IMR-90 (cell line): ENCODE measurements around the gene CYP19A1. TPM values are rescaled to one million over a fixed set of nuclear protein-coding genes. Genes with fewer than 3 reads are reported as not detected.

Source experiments
- ATAC-seq: fragments of 200-7000 bp; cut with Tn5 transposase; 2 replicates; pipeline ENCODE4 v1.9.1; 2020; ENCODE audit warnings: low read depth, mild to moderate bottlenecking, moderate library complexity
- BruUV-seq: library from RNA; stranded (reverse); fragments of 400-500 nt; replicated peaks from 2 replicates; lab custom pipeline; 2021; lab: Mats Ljungman, UMichigan
- CTCF ChIA-PET: fragments of 300-600 bp; formaldehyde crosslinking; extraction: SDS; loops from one replicate; lab custom pipeline; 2021; ENCODE audit warnings: antibody characterized with exemption; lab: Yijun Ruan, JAX
- POLR2A ChIA-PET: fragments of 300-600 bp; sonication (Branson Sonifier 250); formaldehyde crosslinking; loops from one replicate; lab custom pipeline; 2022; ENCODE audit warnings: antibody characterized with exemption; ENCODE audit not compliant: unreplicated experiment; lab: Charles Lee
- DNase-seq: peaks from one replicate; pipeline ENCODE4 v3.0.0; 2013
- H2AFZ ChIP-seq: replicated peaks from 2 replicates; pipeline ENCODE3; 2013; ENCODE audit warnings: low read length, mild to moderate bottlenecking; ENCODE audit not compliant: poor library complexity
- H2AK5ac ChIP-seq: 2 replicates; pipeline ENCODE4 v1.6.1; 2013; ENCODE audit warnings: low read depth, low read length, inconsistent platforms
- H2AK9ac ChIP-seq: replicated peaks from 2 replicates; pipeline ENCODE3; 2013; ENCODE audit warnings: mild to moderate bottlenecking, low read depth, low read length, moderate library complexity; ENCODE audit not compliant: poor library complexity
- H2BK120ac ChIP-seq: 2 replicates; pipeline ENCODE4 v1.6.1; 2013; ENCODE audit warnings: low read depth, low read length, inconsistent platforms
- H2BK15ac ChIP-seq: 3 replicates; pipeline ENCODE4 v1.6.1; 2013; ENCODE audit warnings: low read depth, low read length, inconsistent platforms
- H2BK20ac ChIP-seq: 2 replicates; pipeline ENCODE4 v1.6.1; 2013; ENCODE audit warnings: low read depth, mild to moderate bottlenecking, inconsistent platforms, low read length, moderate library complexity
- H2BK5ac ChIP-seq: 2 replicates; pipeline ENCODE4 v1.6.1; 2013; ENCODE audit warnings: mild to moderate bottlenecking, low read depth, low read length, inconsistent platforms; ENCODE audit not compliant: poor library complexity, severe bottlenecking
- H3K14ac ChIP-seq: replicated peaks from 2 replicates; pipeline ENCODE4 v1.6.1; 2013; ENCODE audit warnings: low read depth, low read length, inconsistent platforms
- H3K18ac ChIP-seq: 2 replicates; pipeline ENCODE4 v1.6.1; 2013; ENCODE audit warnings: low read depth, low read length, control low read depth
- H3K23ac ChIP-seq: 2 replicates; pipeline ENCODE4 v1.6.1; 2013; ENCODE audit warnings: low read depth, low read length, inconsistent platforms
- H3K27ac ChIP-seq: 2 replicates; pipeline ENCODE4 v1.5.1; 2013; ENCODE audit warnings: mild to moderate bottlenecking, control low read depth, low read length; ENCODE audit not compliant: insufficient read depth
- H3K27me3 ChIP-seq: 2 replicates; pipeline ENCODE4 v1.6.1; 2013; ENCODE audit warnings: low read length; ENCODE audit not compliant: control insufficient read depth, insufficient read depth
- H3K36me3 ChIP-seq: 2 replicates; pipeline ENCODE4 v1.6.1; 2013; ENCODE audit warnings: low read length, mixed read lengths; ENCODE audit not compliant: control insufficient read depth, insufficient read depth
- H3K4ac ChIP-seq: 2 replicates; pipeline ENCODE4 v1.6.1; 2013; ENCODE audit warnings: low read depth, low read length, inconsistent platforms
- H3K4me1 ChIP-seq: 2 replicates; pipeline ENCODE4 v1.6.1; 2013; ENCODE audit warnings: low read length, mixed read lengths; ENCODE audit not compliant: control insufficient read depth, insufficient read depth
- H3K4me2 ChIP-seq: 2 replicates; pipeline ENCODE4 v1.6.1; 2013; ENCODE audit warnings: low read depth, mild to moderate bottlenecking, control low read depth, low read length, moderate library complexity
- H3K4me3 ChIP-seq: 2 replicates; pipeline ENCODE4 v1.5.1; 2013; ENCODE audit warnings: low read depth, mild to moderate bottlenecking, control low read depth, low read length, moderate library complexity; ENCODE audit not compliant: insufficient read depth
- H3K56ac ChIP-seq: 2 replicates; pipeline ENCODE4 v1.6.1; 2013; ENCODE audit warnings: low read length, inconsistent platforms; ENCODE audit not compliant: insufficient read depth; ENCODE audit errors: extremely low read depth
- H3K79me1 ChIP-seq, 2 experiments: 2 replicates each; pipeline ENCODE4 v1.6.1; 2013; ENCODE audit warnings: low read length in 2 of 2, inconsistent platforms in 1 of 2, low read depth in 1 of 2
- H3K9ac ChIP-seq: 2 replicates; pipeline ENCODE4 v1.6.1; 2013; ENCODE audit warnings: low read depth, low read length, control low read depth
- H3K9me1 ChIP-seq: 2 replicates; pipeline ENCODE4 v1.6.1; 2013; ENCODE audit warnings: low read length, inconsistent platforms; ENCODE audit not compliant: insufficient read depth
- H3K9me3 ChIP-seq: 2 replicates; pipeline ENCODE4 v1.6.1; 2013; ENCODE audit warnings: low read length; ENCODE audit not compliant: control insufficient read depth, insufficient read depth
- H4K20me1 ChIP-seq: 2 replicates; pipeline ENCODE4 v1.6.1; 2013; ENCODE audit warnings: low read length, inconsistent platforms; ENCODE audit not compliant: insufficient read depth
- H4K5ac ChIP-seq: 2 replicates; pipeline ENCODE4 v1.6.1; 2013; ENCODE audit warnings: mild to moderate bottlenecking, low read depth, low read length, control low read depth
- H4K8ac ChIP-seq, 2 experiments: 2 replicates each; pipeline ENCODE4 v1.6.1; 2013; ENCODE audit warnings: low read depth in 2 of 2, low read length in 2 of 2, control low read depth in 1 of 2, inconsistent platforms in 1 of 2
- H4K91ac ChIP-seq: 2 replicates; pipeline ENCODE4 v1.6.1; 2013; ENCODE audit warnings: low read depth, low read length, inconsistent platforms; ENCODE audit not compliant: insufficient read depth
- RCOR1 ChIP-seq: IDR thresholded peaks from 2 replicates; pipeline ENCODE4 v1.6.1; 2012; ENCODE audit warnings: mild to moderate bottlenecking, low read length, improper control_type of control experiment; ENCODE audit not compliant: insufficient replicate concordance
- WGBS, 2 experiments: methylation state at CpG; one replicate each; pipeline versions ENCODE4 v1.1.5 to v1.1.7; 2013; ENCODE audit warnings: missing lambda C conversion rate in 2 of 2; ENCODE audit not compliant: insufficient read length in 1 of 2; ENCODE audit errors: extremely low coverage in 2 of 2; 5-methylcytosine and 5-hydroxymethylcytosine counted together
- dilution Hi-C: fragments of 300-500 bp; cut with HindIII; formaldehyde crosslinking; loops from one replicate; pipeline ENCODE4 v1.14.3; 2018; ENCODE audit warnings: low sequenced_read_pairs; ENCODE audit not compliant: unreplicated experiment
- in situ Hi-C: fragments of 300-500 bp; cut with MboI; formaldehyde crosslinking; loops from 3 replicates; pipeline ENCODE4 v1.14.3; 2019; ENCODE audit warnings: low sequenced_read_pairs, inconsistent platforms, mixed read lengths
- intact Hi-C: fragments of 100-400 bp; cut with micrococcal nuclease; formaldehyde crosslinking; loops from 2 replicates; pipeline ENCODE4 v1.10.0; 2022
- polyA plus RNA-seq, 3 experiments: library from polyadenylated mRNA; depleted of rRNA; stranded (reverse); fragments of >200 nt; gene quantifications; 2 replicates each; pipeline ENCODE4 v1.2.3, GENCODE V29; 2012; ENCODE audit warnings: low replicate concordance in 1 of 3
- total RNA-seq: library from RNA; depleted of rRNA; stranded (reverse); fragments of >200 nt; gene quantifications from 2 replicates; pipeline ENCODE4 v1.2.3, GENCODE V29; 2012

Gene CYP19A1
- total and polyA plus RNA-seq, 2 of the 4 experiments (the other 2 are of a cell fraction): not detected

DNA sequence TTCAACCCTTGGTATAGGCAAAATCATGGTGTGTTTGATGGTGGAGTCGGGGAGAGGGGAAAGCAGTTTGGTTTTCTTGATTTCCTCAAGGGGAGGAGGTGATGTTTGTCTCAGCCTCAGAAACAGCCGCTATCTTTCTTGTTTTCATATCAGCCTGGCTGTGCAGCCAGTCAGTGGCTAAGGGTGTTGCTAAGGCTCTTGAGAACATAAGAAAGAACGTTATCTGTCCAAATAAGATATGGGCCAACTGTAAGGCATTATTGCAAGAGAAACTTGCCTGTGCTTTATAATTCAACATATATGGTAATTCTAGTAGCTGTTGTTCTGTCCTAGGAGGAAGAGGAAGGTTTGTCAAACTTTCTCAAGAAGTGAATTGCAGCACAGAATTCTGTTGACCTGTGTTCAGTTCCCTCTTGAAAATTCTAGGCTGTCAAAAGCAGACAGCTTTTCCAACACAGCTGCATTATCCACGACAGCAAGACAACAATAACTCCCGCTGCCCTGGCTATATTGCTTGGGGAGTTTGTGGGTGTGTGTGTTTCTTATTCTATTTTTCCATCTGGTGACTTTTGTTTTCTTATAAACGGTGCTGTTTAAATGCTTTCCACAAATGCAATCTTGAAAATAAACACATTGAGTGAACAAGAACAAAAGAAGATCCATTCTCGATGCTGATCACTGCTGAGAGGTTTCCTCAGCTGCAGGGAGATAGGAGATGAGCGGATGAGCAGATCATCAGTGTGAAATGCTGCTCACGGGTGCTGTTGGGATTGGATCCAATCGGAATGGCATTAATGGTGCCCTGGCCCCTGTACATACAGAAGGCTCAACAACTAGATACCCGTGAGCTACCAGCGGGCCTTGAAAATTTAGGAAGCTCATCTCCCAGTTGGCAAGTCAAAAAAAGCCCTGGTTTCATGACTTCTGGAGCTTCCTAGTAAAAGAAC lies 152.9 kb downstream of the CYP19A1 start:
- Histone ChIP-seq H3K23ac (no peak overlapping the region), H3K36me3 (no peaks in the 10 kb centered on the region), H3K27ac (no peak overlapping the region), H2BK120ac (no peak overlapping the region), H2BK20ac (no peak overlapping the region), H3K79me1 (no peaks in the 10 kb centered on the region), H3K56ac (no peak overlapping the region), H2BK5ac (no peak overlapping the region), H4K8ac (no peak overlapping the region), H4K91ac (no peak overlapping the region), H3K4me1 (no peaks in the 10 kb centered on the region), H3K4me2 (no peak overlapping the region), H3K9me1 (0 out of 2 replicates have a peak, but pooled peaks cover 3% of the 10 kb centered on the region), H4K5ac (no peak overlapping the region), H3K4ac (no peak overlapping the region), H2AK9ac (no peak overlapping the region), H2AFZ (no peak overlapping the region), H4K20me1 (no peaks in the 10 kb centered on the region), H3K27me3 (peaks cover 60% of the 10 kb centered on the region), H2BK15ac (no peak overlapping the region), H2AK5ac (no peak overlapping the region), H3K4me3 (no peak overlapping the region), H3K9me3 (no peaks in the 10 kb centered on the region; the same call in 1 of the 2 replicates), H3K9ac (no peak overlapping the region), H3K18ac (no peak overlapping the region), H3K14ac (no peak overlapping the region)
- intact Hi-C loops: no loop called here
- BruUV-seq: no TSS peak
- POLR2A ChIA-PET: no interaction called here
- WGBS, 2 experiments: 40% methylated on average over 2 of the region's 12 CpGs; no CpG with 5 or more reads in 1 of the 2 experiments
- DNase-seq (no peak), ATAC-seq (no peak)
- no peak for TF ChIP-seq RCOR1
- dilution Hi-C loops: no loop called here
- CTCF ChIA-PET: interaction anchor here (1.2 to 2.5 kb wide), 2 partner anchors 7 to 22 kb away, joined by 4 to 7 read pairs; no protein-coding TSS in a partner anchor
- in situ Hi-C loops: no loop called here
